Stomach (tissue), 9 donors: ENCODE data around the gene C1orf198. TPM values are rescaled to one million over a fixed set of nuclear protein-coding genes. Genes with fewer than 3 reads are reported as not detected.

Experiments used
- DNase-seq, 2 donors: peaks; one replicate each; pipeline versions ENCODE4 v3.0.0 to v3.0.0-alpha.2; 2013 to 2019
- H3K27ac ChIP-seq, 5 donors: fragments of 200-600 bp in 4 of 5; sonication (generic) in 4 of 5; one replicate each; pipeline ENCODE4 v1.5.1; 2013 to 2019; ENCODE audit warnings: mild to moderate bottlenecking in 1 of 5, moderate library complexity in 1 of 5
- H3K27me3 ChIP-seq, 3 donors: fragments of 200-600 bp; sonication (generic); one replicate each; pipeline ENCODE4 v1.5.1; 2017 to 2019; ENCODE audit warnings: mixed run types in 1 of 3
- H3K36me3 ChIP-seq, 4 donors: fragments of 200-600 bp; sonication (generic); 1 replicate in 3 of 4; 2 replicates in 1 of 4; pipeline ENCODE4 v1.5.1; 2016 to 2019
- H3K4me1 ChIP-seq, 4 donors: fragments of 200-600 bp; sonication (generic); one replicate each; pipeline ENCODE4 v1.5.1; 2016 to 2019
- H3K4me3 ChIP-seq, 4 donors: fragments of 200-600 bp; sonication (generic) in 3 of 4; one replicate each; pipeline ENCODE4 v1.5.1; 2016 to 2019; ENCODE audit warnings: mild to moderate bottlenecking in 1 of 4
- H3K9me3 ChIP-seq, 4 donors: fragments of 200-600 bp; sonication (generic); one replicate each; pipeline ENCODE4 v1.5.1; 2016 to 2019
- EP300 ChIP-seq: sonication (generic); formaldehyde crosslinking; IDR thresholded peaks from one replicate; pipeline ENCODE4 v1.6.1; 2017; ENCODE audit warnings: antibody characterized with exemption
- POLR2A ChIP-seq, 4 donors: fragments of 450-650 bp; IDR thresholded peaks; one replicate each; pipeline ENCODE4 v1.6.1; 2016; ENCODE audit warnings: antibody characterized with exemption in 4 of 4, control low read depth in 2 of 4, mild to moderate bottlenecking in 1 of 4, moderate library complexity in 1 of 4
- POLR2AphosphoS5 ChIP-seq, 3 donors: sonication (generic); formaldehyde crosslinking; IDR thresholded peaks; one replicate each; pipeline ENCODE4 v1.6.1; 2016; ENCODE audit warnings: antibody characterized with exemption in 3 of 3
- WGBS, 5 donors: extraction: QIAGEN DNeasy Blood & Tissue Kit in 3 of 5; methylation state at CpG; one replicate each; pipeline versions ENCODE4 v1.1.5 to v1.1.7; 2013 to 2018; 5-methylcytosine and 5-hydroxymethylcytosine counted together
- intact Hi-C: fragments of 100-400 bp; cut with DNase I; formaldehyde crosslinking; loops from one replicate; pipeline ENCODE4 v1.15.1; 2023; ENCODE audit warnings: low total_unique reads
- polyA plus RNA-seq, 3 donors: library from polyadenylated mRNA; stranded (reverse); fragments of 200-250 nt; gene quantifications; one replicate each; pipeline ENCODE4 v1.2.3, GENCODE V29; 2013
- total RNA-seq, 5 donors: library from RNA; depleted of rRNA; stranded (reverse); fragments of >200 nt; gene quantifications; one replicate each; pipeline versions ENCODE4 v1.1.0 to v1.2.3, GENCODE V29; 2014 to 2016
- TF ChIP-seq, protein P1 (sequence below), 7 experiments: fragments of 450-650 bp in 4 of 7; fragments of 200-600 bp in 3 of 7; sonication (generic) in 3 of 7; IDR thresholded peaks; one replicate each; pipeline ENCODE4 v1.5.1; 2016 to 2019; ENCODE audit warnings: antibody characterized with exemption in 7 of 7, control low read depth in 2 of 7, mild to moderate bottlenecking in 1 of 7
- donor health status: healthy with polysubstance abuse.
- donor health status: Bipolar disorder and iron deficiency.
- donor health status: healthy.

C1orf198 gene
- total and polyA plus RNA-seq, 8 donors: 11.3 to 69.3 (median 32.4) TPM

- 37 to 54% (median 48%) methylated on average over 3 of the region's 3 CpGs for WGBS, 5 donors
These were observed 34.0 kb downstream of the C1orf198 start for GRCh38 chr1:230834292-230834691.

DNA sequence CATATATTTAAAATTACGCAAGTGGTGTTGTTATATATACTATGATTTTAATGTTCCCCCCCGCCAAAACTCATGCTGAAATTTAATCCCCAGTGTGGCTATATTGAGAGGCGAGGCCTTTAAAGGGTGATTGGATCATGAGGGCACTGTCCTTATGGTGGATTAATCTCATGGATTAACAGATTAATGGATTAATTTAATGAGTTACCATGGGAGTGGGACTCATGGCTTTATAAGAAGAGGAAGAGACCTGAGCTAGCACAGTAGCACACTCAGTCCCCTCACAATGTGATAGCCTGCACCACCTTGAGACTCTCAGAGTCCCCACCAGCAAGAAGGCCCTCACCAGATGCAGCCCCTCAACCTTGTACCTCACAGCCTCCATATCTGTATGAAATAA, 34.8 kb downstream of the C1orf198 start:
- TF ChIP-seq POLR2AphosphoS5 (IDR thresholded peaks at IDR 0.05) (no peak), POLR2A (IDR thresholded peaks at IDR 0.05) (no peak), EP300 (no peak)
- TF ChIP-seq, protein P1, sequence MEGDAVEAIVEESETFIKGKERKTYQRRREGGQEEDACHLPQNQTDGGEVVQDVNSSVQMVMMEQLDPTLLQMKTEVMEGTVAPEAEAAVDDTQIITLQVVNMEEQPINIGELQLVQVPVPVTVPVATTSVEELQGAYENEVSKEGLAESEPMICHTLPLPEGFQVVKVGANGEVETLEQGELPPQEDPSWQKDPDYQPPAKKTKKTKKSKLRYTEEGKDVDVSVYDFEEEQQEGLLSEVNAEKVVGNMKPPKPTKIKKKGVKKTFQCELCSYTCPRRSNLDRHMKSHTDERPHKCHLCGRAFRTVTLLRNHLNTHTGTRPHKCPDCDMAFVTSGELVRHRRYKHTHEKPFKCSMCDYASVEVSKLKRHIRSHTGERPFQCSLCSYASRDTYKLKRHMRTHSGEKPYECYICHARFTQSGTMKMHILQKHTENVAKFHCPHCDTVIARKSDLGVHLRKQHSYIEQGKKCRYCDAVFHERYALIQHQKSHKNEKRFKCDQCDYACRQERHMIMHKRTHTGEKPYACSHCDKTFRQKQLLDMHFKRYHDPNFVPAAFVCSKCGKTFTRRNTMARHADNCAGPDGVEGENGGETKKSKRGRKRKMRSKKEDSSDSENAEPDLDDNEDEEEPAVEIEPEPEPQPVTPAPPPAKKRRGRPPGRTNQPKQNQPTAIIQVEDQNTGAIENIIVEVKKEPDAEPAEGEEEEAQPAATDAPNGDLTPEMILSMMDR (IDR thresholded peaks at IDR 0.05): no peak
- DNase-seq: no peak

More at GRCh38 chr1:230834292-230834691, 34.0 kb downstream of the C1orf198 start:
- peaks cover 13 to 27% (median 25%) of the 10 kb centered on the region in 4 donors for H3K36me3 ChIP-seq
- no peaks in the 10 kb centered on the region for H3K27me3 ChIP-seq
- intact Hi-C loops: no loop called here
- DNase-seq: no peak
- H3K4me1 ChIP-seq: peaks cover 0 to 11% (median 4%) of the 10 kb centered on the region in 4 donors
- no peak overlapping the region for H3K27ac ChIP-seq
- TF ChIP-seq EP300: no peak
- TF ChIP-seq POLR2A (IDR thresholded peaks at IDR 0.05): no peak
- no peak for TF ChIP-seq POLR2AphosphoS5 (IDR thresholded peaks at IDR 0.05)
- TF ChIP-seq, protein P1 (IDR thresholded peaks at IDR 0.05): no peak
- no peak overlapping the region for H3K4me3 ChIP-seq
- no peaks in the 10 kb centered on the region for H3K9me3 ChIP-seq

DNA sequence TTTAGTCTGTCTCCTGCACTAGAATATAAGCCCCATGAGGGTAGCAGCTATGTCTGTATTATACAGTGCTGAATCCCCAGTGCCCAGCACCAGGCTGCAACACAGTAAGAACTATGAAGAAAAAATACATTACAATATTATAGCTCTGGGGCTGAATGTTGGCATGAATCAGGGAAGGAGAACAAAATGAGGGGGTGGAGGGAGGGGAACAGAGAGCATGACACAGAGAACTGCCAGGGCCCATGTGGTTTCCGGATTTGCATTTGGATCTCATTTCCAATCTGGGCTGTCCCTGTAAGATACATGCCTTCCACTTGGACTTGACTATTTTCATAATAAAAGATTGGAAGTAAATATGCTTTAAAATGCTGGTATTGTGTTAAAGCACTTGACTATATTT, 35.8 kb downstream of the C1orf198 start:
- TF ChIP-seq EP300 (no peak), POLR2AphosphoS5 (IDR thresholded peaks at IDR 0.05) (no peak), POLR2A (IDR thresholded peaks at IDR 0.05) (no peak)
- TF ChIP-seq, protein P1 (IDR thresholded peaks at IDR 0.05): no peak
- no peaks in the 10 kb centered on the region for H3K27me3 ChIP-seq
- H3K9me3 ChIP-seq: no peaks in the 10 kb centered on the region
- peaks cover under 1 to 8% (median 8%) of the 10 kb centered on the region in 4 donors for H3K36me3 ChIP-seq
- H3K4me1 ChIP-seq: peaks cover 0 to 19% (median 8%) of the 10 kb centered on the region in 4 donors
- intact Hi-C loops: no loop called here
- H3K27ac ChIP-seq: no peak overlapping the region
- 57 to 86% (median 76%) methylated on average over 1 of the region's 1 CpG for WGBS, 5 donors
- no peak for DNase-seq
- H3K4me3 ChIP-seq: no peak overlapping the region

More for the DNA sequence above, 34.8 kb downstream of the C1orf198 start:
- Histone ChIP-seq H3K4me3 (no peak overlapping the region), H3K27ac (no peak overlapping the region), H3K36me3 (peaks cover 11 to 19% (median 17%) of the 10 kb centered on the region in 4 donors), H3K4me1 (peaks cover 0 to 12% (median 4%) of the 10 kb centered on the region in 4 donors), H3K27me3 (no peaks in the 10 kb centered on the region), H3K9me3 (no peaks in the 10 kb centered on the region)
- intact Hi-C loops: no loop called here
- 80 to 97% (median 94%) methylated on average over 3 of the region's 3 CpGs for WGBS, 5 donors

DNA sequence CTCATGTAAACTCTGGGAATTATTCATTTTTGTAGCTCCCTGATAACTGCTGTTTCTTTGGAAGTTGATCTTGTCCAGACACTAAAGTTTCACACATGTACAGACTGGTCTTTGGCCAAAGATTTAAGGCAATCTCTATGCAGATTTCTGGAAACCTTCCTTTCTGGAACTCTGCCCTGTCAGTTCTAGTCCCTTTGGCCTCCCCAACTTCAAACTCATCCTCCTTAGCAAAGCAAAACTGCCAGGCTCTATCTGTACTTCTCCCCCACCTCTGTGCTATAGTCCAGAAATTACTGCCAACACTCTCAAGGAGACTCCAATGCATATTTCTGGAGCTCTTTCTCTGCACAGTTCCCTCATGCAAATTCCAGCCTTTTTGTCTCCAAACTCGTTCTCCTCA, 36.5 kb downstream of the C1orf198 start:
- no peaks in the 10 kb centered on the region for H3K27me3 ChIP-seq
- WGBS, 5 donors: 44 to 75% (median 54%) methylated on average over 1 of the region's 1 CpG
- peaks cover 0 to 25% (median 13%) of the 10 kb centered on the region in 4 donors for H3K4me1 ChIP-seq
- H3K27ac ChIP-seq: no peak overlapping the region
- H3K9me3 ChIP-seq: no peaks in the 10 kb centered on the region
- H3K4me3 ChIP-seq: no peak overlapping the region
- H3K36me3 ChIP-seq: peaks cover 0 to 1% (median under 1%) of the 10 kb centered on the region in 4 donors
- no peak for TF ChIP-seq EP300
- no peak for TF ChIP-seq POLR2A (IDR thresholded peaks at IDR 0.05)
- no peak for TF ChIP-seq POLR2AphosphoS5 (IDR thresholded peaks at IDR 0.05)
- TF ChIP-seq, protein P1 (IDR thresholded peaks at IDR 0.05): no peak
- peak in 1 of 2 donors; percentile 63 for DNase-seq
- intact Hi-C loops: no loop called here
